ENCODE measurements around the gene DIP2B. TPM values are rescaled to one million over a fixed set of nuclear protein-coding genes. Genes with fewer than 3 reads are reported as not detected.

DIP2B gene
- total RNA-seq, 4 donors from 2014 or later = 68.6 to 97.2 (median 73.7) TPM

Other genes with a start within 250 kb of the DIP2B start
- gene LIMA1, start 221.5 kb upstream of the DIP2B start, total RNA-seq = 100 to 1,000 TPM in 1 of 4 donors, 10 to 100 TPM in 3; 66.6 to 105 (median 89.6) TPM
- gene FAM186A, start 108.4 kb upstream of the DIP2B start, total RNA-seq = not detected
- gene LARP4, start 104.1 kb upstream of the DIP2B start, total RNA-seq = 10 to 100 TPM; 23.5 to 43.0 (median 26.9) TPM

Data from suprapubic skin (tissue), 4 donors.